Erythroblast (primary cell): ENCODE measurements around the gene NFKBIE.

Experiments
- GATA1 ChIP-seq: IDR thresholded peaks from 2 replicates; pipeline ENCODE4 v1.6.1; 2011; ENCODE audit warnings: low read depth, mild to moderate bottlenecking, control low read depth, low read length, moderate library complexity
- POLR2A ChIP-seq: IDR thresholded peaks from 2 replicates; pipeline ENCODE4 v1.6.1; 2011; ENCODE audit warnings: mild to moderate bottlenecking, low read length

GRCh38 chr6:44227148-44227793 is 38.1 kb downstream of the NFKBIE start:
- no peak for TF ChIP-seq POLR2A
- TF ChIP-seq GATA1: no peak
